Lower leg skin (tissue), 3 donors: ENCODE measurements around the gene ELMOD2.

Experiments
- CTCF ChIP-seq, 3 donors: fragments of 450-650 bp; IDR thresholded peaks; one replicate each; pipeline ENCODE4 v1.5.1; 2016; ENCODE audit warnings: antibody characterized with exemption in 3 of 3, mild to moderate bottlenecking in 3 of 3, moderate library complexity in 2 of 3
- POLR2A ChIP-seq, 2 donors: fragments of 450-650 bp; IDR thresholded peaks; one replicate each; pipeline ENCODE4 v1.6.1; 2016 to 2017; ENCODE audit warnings: antibody characterized with exemption in 2 of 2, mild to moderate bottlenecking in 1 of 2, moderate library complexity in 1 of 2

- TF ChIP-seq CTCF (IDR thresholded peaks at IDR 0.05) (no peak), POLR2A (IDR thresholded peaks at IDR 0.05) (no peak)
Observed at GRCh38 chr4:140485939-140486338, 38.0 kb upstream of the ELMOD2 start.
